ENCODE data around the gene KRT80. TPM values are rescaled to one million over a fixed set of nuclear protein-coding genes. Genes with fewer than 3 reads are reported as not detected.

Gene KRT80
- 0.38 and 1.1 TPM in 2 replicates for total RNA-seq

DNA sequence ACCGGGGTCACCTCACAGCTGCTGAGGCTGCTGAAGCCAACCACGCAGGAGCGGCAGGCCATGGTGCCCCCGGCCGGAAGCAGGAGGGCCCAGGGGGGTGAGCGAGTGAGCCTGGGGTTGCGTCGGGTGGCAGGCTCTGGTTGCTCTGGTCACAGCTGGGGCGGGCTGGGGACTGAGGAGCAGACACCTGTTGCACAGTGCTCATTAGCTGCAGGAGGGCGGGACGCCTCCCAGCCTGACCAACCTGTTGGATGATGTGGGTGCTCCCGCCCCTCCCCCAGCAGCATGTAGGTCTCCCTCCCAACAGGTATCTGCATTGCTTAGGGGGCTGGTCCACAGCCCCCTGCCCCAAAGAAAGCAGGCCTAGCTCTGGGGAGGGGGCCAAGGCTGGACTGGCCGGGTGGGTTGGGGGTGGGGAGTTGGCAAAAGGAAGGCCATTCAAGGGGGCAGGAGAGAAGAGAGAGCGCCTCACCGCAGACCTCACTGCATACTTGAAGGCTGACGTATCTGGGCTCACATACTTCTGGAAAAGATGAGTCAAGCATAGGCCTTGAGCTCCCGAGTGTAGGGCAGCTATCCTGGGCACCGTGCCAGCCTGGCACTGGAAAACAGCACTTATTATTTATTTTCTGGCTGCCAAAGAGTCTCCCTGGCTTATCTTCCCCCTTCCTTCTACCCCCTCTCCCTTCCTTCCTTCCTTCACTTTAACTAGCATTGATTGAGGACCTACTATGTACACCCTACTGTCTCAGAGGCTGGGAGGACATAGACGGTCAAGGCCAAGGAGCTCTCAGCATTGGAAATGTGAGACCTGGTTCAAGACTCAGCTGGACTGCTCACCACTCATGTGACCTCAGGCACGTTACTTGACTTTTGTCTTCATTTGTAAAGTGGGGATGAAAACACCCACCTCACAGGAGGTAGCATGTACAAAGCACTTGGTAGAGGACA, at the start of gene KRT80:
TSS of gene KRT80 (minus strand) at position 174 of the 951 bp plus-strand sequence. CDS start at position 62, 112 bp downstream.

DNA sequence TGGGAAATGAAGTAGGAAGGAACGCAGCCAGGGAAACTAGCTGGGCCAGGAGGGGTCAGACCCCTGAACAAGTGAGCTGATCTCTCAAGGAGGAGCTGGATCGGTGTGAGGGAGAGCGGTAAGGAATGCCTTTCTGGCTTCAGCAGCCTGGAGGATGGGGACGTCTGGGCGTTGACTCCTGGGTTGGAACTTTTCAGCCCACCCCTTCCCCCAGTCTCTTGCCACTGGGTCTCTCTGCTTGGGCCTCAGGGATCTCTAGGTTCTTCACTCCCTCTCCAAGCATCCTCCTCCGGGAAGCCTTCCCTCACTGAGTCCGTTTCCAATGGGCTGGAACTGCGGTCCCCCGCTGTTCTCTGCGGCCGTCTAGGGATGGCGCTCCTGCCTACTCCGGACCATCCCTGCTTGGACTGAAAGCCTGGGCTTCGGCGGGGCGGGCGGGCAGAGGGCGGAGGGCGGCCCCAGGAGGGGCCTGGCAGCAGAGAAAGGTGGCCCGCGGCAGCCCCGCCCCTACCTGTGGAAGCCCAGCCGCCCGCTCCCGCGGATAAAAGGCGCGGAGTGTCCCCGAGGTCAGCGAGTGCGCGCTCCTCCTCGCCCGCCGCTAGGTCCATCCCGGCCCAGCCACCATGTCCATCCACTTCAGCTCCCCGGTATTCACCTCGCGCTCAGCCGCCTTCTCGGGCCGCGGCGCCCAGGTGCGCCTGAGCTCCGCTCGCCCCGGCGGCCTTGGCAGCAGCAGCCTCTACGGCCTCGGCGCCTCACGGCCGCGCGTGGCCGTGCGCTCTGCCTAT, 41.1 kb upstream of the KRT80 start, which contains the start of gene KRT7:
TSS of gene KRT7 (plus strand) at position 570 of the 788 bp plus-strand sequence. CDS start at position 624, 54 bp downstream.

Other genes with a start within 250 kb of the KRT80 start
- gene ACVR1B, start 240.3 kb downstream of the KRT80 start, total RNA-seq = 11.8 and 12.3 TPM in 2 replicates
- 2.7 and 9.0 TPM in 2 replicates for gene TAMALIN, start 185.1 kb downstream of the KRT80 start, total RNA-seq
- gene NR4A1, start 140.6 kb downstream of the KRT80 start, total RNA-seq = 6.5 and 12.7 TPM in 2 replicates
- gene ATG101, start 122.0 kb downstream of the KRT80 start, total RNA-seq = 93.9 and 129 TPM in 2 replicates
- gene SMIM41, start 112.3 kb downstream of the KRT80 start, total RNA-seq = 0.19 TPM in 1 of 2 replicates, not detected in the other
- gene KRT7, start 41.2 kb upstream of the KRT80 start, total RNA-seq = 18.6 and 80.3 TPM in 2 replicates
- gene KRT86, start 82.6 kb upstream of the KRT80 start, total RNA-seq = 0.19 and 0.85 TPM in 2 replicates
- gene KRT81, start 99.5 kb upstream of the KRT80 start, total RNA-seq = under 0.01 and 0.96 TPM in 2 replicates
- under 0.01 TPM in 1 of 2 replicates, not detected in the other for gene KRT83, start 129.4 kb upstream of the KRT80 start, total RNA-seq
- gene KRT85, start 175.5 kb upstream of the KRT80 start, total RNA-seq = not detected in 2 replicates
- not detected in 2 replicates for gene KRT84, start 193.6 kb upstream of the KRT80 start, total RNA-seq
- not detected in 2 replicates for gene KRT82, start 214.3 kb upstream of the KRT80 start, total RNA-seq
- not detected in 2 replicates for gene KRT75, start 242.4 kb upstream of the KRT80 start, total RNA-seq